GM19035 (cell line): Measurements from ENCODE around the gene TAOK2.

Experiments
- ATAC-seq: cut with Tn5 transposase; IDR thresholded peaks from one replicate; pipeline ENCODE4 v1.9.1; 2021; ENCODE audit not compliant: unreplicated experiment

Gene TAOK2

GRCh38 chr16:29986931-29987330 is 13.3 kb downstream of the TAOK2 start:
- no peak for ATAC-seq

DNA sequence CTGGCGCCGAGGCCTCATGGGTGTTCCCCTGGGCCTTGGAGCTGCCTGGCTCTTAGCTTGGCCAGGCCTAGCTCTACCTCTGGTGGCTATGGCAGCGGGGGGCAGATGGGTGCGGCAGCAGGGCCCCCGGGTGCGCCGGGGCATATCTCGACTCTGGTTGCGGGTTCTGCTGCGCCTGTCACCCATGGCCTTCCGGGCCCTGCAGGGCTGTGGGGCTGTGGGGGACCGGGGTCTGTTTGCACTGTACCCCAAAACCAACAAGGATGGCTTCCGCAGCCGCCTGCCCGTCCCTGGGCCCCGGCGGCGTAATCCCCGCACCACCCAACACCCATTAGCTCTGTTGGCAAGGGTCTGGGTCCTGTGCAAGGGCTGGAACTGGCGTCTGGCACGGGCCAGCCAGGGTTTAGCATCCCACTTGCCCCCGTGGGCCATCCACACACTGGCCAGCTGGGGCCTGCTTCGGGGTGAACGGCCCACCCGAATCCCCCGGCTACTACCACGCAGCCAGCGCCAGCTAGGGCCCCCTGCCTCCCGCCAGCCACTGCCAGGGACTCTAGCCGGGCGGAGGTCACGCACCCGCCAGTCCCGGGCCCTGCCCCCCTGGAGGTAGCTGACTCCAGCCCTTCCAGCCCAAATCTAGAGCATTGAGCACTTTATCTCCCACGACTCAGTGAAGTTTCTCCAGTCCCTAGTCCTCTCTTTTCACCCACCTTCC is 13.9 kb downstream of the TAOK2 start:
- no peak for ATAC-seq

DNA sequence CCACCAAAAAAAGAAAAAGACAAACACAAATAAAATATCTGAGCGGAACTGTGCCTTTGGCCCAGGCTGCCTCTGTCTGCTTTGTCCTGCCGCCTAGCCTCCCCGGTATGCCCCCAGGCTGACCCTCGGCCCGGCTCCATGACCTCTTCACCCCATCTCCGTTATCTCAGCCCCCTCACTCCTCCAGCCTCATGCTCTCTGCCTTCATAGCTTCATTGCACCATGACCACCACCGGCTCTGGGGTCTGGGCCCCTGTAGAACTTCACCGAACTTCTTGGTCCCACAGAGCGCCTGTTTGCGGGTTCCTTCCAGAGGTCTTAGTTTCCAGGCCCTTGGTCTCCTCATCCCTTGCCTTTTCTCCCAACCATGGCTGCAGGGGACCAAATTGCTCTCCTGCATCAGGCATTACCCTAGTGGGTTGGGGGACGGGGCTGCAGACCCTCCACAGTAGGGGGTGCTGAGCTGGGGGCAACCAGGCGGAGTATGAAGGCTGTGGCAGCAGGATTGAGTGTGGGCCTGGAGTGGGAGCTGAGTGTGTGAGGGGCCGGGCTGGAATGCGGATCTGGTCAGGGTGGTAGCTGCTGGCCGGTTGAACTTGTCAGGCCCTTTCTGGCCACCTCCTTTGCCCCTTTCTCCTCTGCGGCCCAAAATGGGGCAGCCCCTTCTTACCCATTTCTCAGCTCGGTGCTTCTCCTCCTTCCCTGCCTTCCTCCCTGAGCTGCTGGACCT is 14.8 kb downstream of the TAOK2 start:
- ATAC-seq: no peak

DNA sequence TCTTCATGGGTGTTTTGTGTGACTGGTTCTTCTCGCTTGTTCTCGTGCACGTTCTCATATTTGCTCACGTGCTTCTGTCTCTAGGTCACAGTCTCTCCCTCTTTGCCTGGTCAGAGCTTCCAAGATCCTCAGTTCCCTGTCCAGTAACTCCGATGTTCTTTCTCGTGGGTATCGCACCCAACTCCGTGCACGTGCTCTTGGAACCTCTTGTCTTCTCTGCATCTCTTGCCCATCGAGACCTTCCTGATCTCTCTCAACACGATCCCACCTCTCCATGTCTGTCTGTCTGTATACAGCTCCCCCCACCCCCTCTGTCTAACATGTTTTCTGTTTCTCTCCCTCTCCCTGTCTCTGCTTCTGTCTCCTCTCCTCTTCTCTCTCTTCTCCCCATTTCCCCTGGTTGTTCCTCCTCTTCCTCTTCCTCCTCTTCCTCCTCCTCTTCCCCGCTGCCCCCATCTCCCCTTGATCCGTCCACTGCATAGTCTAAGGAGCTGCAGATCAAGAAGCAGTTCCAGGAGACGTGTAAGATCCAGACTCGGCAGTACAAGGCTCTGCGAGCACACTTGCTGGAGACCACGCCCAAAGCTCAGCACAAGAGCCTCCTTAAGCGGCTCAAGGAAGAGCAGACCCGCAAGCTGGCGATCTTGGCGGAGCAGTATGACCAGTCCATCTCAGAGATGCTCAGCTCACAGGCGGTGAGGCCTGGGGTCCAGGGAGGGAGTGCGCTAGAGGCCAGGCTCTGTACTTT is 15.6 kb downstream of the TAOK2 start:
- ATAC-seq: no peak

GRCh38 chr16:29990034-29990433 is 16.4 kb downstream of the TAOK2 start:
- ATAC-seq: no peak

GRCh38 chr16:29990883-29991570 is 17.4 kb downstream of the TAOK2 start:
- no peak for ATAC-seq

GRCh38 chr16:29991571-29991904 is 17.9 kb downstream of the TAOK2 start:
- no peak for ATAC-seq

GRCh38 chr16:29992344-29992967 is 18.8 kb downstream of the TAOK2 start:
- ATAC-seq: no peak

- no peak for ATAC-seq
Observed at GRCh38 chr16:29993191-29993902, 19.7 kb downstream of the TAOK2 start.

DNA sequence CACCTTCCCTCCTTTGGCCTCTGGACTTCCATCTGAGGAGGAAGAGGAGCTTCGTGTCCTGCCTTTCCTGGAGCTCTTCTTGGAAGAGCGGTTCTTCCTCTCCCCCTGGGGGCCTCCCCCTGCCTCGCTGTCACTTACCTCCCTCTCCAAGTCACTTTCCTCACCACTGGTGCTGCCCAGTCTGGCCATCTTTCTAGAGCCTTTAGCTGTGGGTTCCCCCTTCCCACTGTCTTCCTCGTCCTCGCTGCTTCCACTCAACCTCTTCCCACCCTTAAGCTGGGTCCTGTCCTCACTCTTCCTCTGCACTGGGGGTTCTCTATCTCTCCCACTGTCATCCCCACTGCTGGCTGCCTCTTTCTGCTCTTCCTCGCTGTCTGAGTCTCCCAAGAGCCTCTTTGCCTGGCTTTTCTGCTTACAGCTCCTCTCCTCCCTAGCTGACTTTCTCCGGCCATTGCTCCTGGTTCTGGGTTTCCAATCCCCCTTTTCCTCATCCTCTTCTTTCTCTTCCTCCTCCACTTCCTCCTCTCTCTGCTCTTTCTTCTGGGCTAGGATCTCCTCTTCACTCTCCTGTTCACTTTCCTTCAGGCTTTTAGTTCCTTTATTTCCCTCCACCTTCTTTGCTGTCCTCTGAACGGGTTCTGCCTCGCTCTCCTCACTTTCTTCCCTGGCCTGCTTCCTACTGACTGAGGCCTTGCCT is 20.4 kb downstream of the TAOK2 start:
- no peak for ATAC-seq

- ATAC-seq: peak; percentile 35
Observed at GRCh38 chr16:29994600-29995323, 21.1 kb downstream of the TAOK2 start.

GRCh38 chr16:29995324-29995910 is 21.7 kb downstream of the TAOK2 start, which contains the start of gene HIRIP3:
Gene HIRIP3 (minus strand): TSS chr16:29995617. CDS start chr16:29995605, 12 bp downstream.
- ATAC-seq: peak; percentile 52

GRCh38 chr16:29995911-29996765 is 22.5 kb downstream of the TAOK2 start, which contains the start of gene INO80E:
Gene INO80E (plus strand): TSS chr16:29996241. CDS start chr16:29996311, 70 bp downstream.
- peak; percentile 92 for ATAC-seq

DNA sequence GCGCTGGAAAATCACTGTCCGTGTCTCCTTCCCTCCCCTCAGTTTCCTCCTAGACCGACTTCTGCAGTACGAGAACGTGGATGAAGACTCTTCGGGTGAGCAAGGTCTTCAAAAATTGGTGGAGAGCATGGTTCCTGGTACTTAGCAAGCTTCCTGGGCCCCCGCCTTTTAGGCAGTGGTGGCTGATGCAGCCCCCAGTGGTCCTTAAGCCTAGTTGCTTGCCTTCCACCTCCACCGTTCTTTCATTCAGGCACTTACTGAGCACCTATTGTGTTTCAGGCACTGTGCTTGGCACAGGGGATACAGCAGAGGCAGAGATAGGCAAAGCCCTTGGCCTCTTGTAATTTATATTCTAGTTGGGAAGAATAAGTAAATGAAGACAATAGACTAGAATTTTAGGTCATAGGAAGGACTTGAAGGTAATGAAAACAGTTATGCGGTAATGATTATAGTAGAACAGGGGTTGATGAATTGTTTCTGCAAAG is 23.1 kb downstream of the TAOK2 start:
- no peak for ATAC-seq

DNA sequence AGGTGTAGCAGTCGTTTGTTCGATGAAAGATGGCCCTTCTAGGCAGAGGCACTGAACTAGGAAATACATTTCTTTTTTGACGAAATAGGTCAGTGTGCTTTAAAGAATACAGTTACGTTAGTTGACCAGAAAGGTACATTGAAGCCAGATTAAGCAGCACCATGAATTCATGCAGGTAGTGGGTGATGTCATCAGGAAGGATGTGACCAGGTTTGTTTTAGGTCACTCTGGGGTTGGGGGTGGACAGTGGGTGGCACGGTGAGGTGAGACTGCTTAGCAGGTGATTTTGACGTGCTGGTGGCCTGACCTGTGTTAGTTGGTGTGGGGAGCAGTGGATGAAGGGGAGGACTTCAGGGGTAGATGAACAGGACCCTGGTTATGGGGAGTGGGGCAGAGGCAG is 25.9 kb downstream of the TAOK2 start:
- ATAC-seq: no peak

DNA sequence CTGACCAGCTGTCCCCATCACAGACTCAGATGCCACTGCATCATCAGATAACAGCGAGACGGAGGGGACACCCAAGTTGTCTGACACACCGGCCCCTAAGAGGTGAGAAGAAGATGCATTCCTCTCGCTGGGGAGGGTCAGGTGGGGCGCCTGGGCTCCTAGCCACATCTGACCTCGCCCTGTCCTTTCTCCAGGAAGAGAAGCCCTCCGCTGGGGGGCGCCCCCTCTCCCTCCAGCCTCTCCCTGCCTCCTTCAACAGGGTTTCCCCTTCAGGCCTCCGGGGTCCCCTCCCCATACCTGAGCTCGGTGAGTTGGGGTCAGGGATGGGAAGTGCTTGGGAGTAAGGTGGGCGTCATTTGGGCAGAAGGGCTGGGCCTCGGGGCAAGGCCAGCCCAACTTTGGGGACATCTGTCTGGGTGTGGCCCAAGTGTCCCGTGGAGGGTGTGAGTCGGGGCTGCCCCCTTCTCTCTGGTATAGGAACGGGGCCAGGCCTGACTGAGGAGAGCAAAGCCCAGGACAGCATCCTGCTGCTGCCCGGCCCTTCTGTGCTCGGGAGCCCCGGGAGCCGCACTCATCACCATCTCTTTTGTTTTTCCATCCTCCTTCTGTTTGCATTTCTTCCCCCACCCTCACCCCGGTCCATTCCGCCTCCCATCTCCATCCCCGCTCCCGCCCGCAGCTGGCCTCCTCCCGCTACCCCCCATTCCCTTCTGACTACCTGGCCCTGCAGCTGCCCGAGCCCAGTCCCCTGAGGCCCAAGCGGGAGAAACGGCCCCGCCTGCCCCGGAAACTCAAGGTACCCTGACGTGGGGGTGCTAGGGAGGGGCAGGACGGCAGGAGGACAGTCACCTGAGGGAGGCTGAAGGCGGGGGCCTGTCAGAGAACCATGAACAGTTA is 27.3 kb downstream of the TAOK2 start:
- no peak for ATAC-seq
